ENCODE data around the gene RPS2.
"Not testable (repeated sequence)": the region's sequence is repeated elsewhere in the genome, so short reads cannot be mapped to it uniquely, and the experiment has no call there.

Gene RPS2

GRCh38 chr16:1944612-1945199, 19.9 kb downstream of the RPS2 start:
- in situ Hi-C loops (cut with HindIII; ENCODE audit: low sequenced_read_pairs), result no loop called here

GRCh38 chr16:1942810-1943726, 21.6 kb downstream of the RPS2 start, which contains the start of gene MSRB1:
Gene MSRB1, minus strand, starts transcription at chr16:1943199. Its CDS starts 43 bp downstream, at chr16:1943156.
- in situ Hi-C loops (cut with HindIII; ENCODE audit: low sequenced_read_pairs), result no loop called here

- in situ Hi-C loops (cut with HindIII; ENCODE audit: low sequenced_read_pairs), result no loop called here
Measured at GRCh38 chr16:1942047-1942809, 22.4 kb downstream of the RPS2 start.

- in situ Hi-C loops (cut with HindIII; ENCODE audit: low sequenced_read_pairs), result no loop called here
Measured at GRCh38 chr16:1941162-1942046, 23.2 kb downstream of the RPS2 start.

GRCh38 chr16:1940273-1941161, 24.1 kb downstream of the RPS2 start:
- in situ Hi-C loops (cut with HindIII; ENCODE audit: low sequenced_read_pairs), result no loop called here

GRCh38 chr16:1939833-1940232, 24.8 kb downstream of the RPS2 start:
- in situ Hi-C loops (cut with HindIII; ENCODE audit: low sequenced_read_pairs), result not testable (repeated sequence)

- in situ Hi-C loops (cut with HindIII; ENCODE audit: low sequenced_read_pairs), result no loop called here
Measured at GRCh38 chr16:1938910-1939309, 25.7 kb downstream of the RPS2 start.

GRCh38 chr16:1938316-1938715, 26.3 kb downstream of the RPS2 start:
- in situ Hi-C loops (cut with HindIII; ENCODE audit: low sequenced_read_pairs), result no loop called here

GRCh38 chr16:1936945-1937479, 27.6 kb downstream of the RPS2 start:
- in situ Hi-C loops (cut with HindIII; ENCODE audit: low sequenced_read_pairs), result no loop called here

- in situ Hi-C loops (cut with HindIII; ENCODE audit: low sequenced_read_pairs), result no loop called here
Measured at GRCh38 chr16:1933097-1933661, 31.4 kb downstream of the RPS2 start.

- in situ Hi-C loops (cut with HindIII; ENCODE audit: low sequenced_read_pairs), result no loop called here
Measured at GRCh38 chr16:1932050-1933028, 32.3 kb downstream of the RPS2 start.

- in situ Hi-C loops (cut with HindIII; ENCODE audit: low sequenced_read_pairs), result no loop called here
Measured at GRCh38 chr16:1930338-1930720, 34.3 kb downstream of the RPS2 start.

- in situ Hi-C loops (cut with HindIII; ENCODE audit: low sequenced_read_pairs), result no loop called here
Measured at GRCh38 chr16:1929578-1930337, 34.9 kb downstream of the RPS2 start.

GRCh38 chr16:1929105-1929504, 35.5 kb downstream of the RPS2 start:
- in situ Hi-C loops (cut with HindIII; ENCODE audit: low sequenced_read_pairs), result no loop called here

- in situ Hi-C loops (cut with HindIII; ENCODE audit: low sequenced_read_pairs), result no loop called here
Measured at GRCh38 chr16:1926271-1926670, 38.4 kb downstream of the RPS2 start.

GRCh38 chr16:1924095-1924494, 40.5 kb downstream of the RPS2 start:
- in situ Hi-C loops (cut with HindIII; ENCODE audit: low sequenced_read_pairs), result no loop called here
